ENCODE results near the gene SVEP1. TPM values are rescaled to one million over a fixed set of nuclear protein-coding genes. Genes with fewer than 3 reads are reported as not detected.

SVEP1 gene
- polyA plus RNA-seq, 1 of the 3 experiments (the other 2 are of a cell fraction), result 0.10 TPM

GRCh38 chr9:110337727-110338126 is 241.8 kb downstream of the SVEP1 start, which contains the start of gene TXNDC8:
Gene TXNDC8 (minus strand): TSS chr9:110337863.
- no peak within 1 kb of the TSS for H3K4me2 ChIP-seq
- POLR2A ChIA-PET, result no interaction called here
- 58% methylated on average over 1 of the region's 1 CpG for WGBS (ENCODE audit: low lambda C conversion rate)
- H3F3A ChIP-seq (replicated peaks; ENCODE audit: insufficient read depth), result no peaks in the 10 kb centered on the region
- no peak within 1 kb of the TSS for H3K9ac ChIP-seq
- H3K36me3 ChIP-seq (replicated peaks in 1 of 2; ENCODE audit: control insufficient read depth in 1 of 2, insufficient read depth in 2 of 2, low read length in 1 of 2), result no peaks in the 10 kb centered on the region
- no peaks in the 10 kb centered on the region for H4K20me1 ChIP-seq (ENCODE audit: insufficient read depth)
- H3K27ac ChIP-seq (ENCODE audit: low read depth in 2 of 2, low read length in 1 of 2), result no peak within 1 kb of the TSS
- CTCF ChIA-PET, result interaction anchor here (1.0 kb wide), 1 partner anchor 285 kb away, joined by 3 read pairs; no protein-coding TSS in a partner anchor
- H3K27me3 ChIP-seq (ENCODE audit: insufficient read depth), result no peaks in the 10 kb centered on the region
- no peak within 1 kb of the TSS for H3K4me3 ChIP-seq (ENCODE audit: low read depth in 2 of 2, low read length in 1 of 2)
- TF ChIP-seq PBX3 (IDR thresholded peaks at IDR 0.05) (no peak), CTCF (IDR thresholded peaks at IDR 0.05) (no peak), USF2 (IDR thresholded peaks at IDR 0.05; ENCODE audit: borderline replicate concordance, low read depth, low read length) (no peak), REST (IDR thresholded peaks at IDR 0.05; ENCODE audit: low read depth, low read length) (no peak), FOXM1 (IDR thresholded peaks at IDR 0.05; ENCODE audit: low read depth) (no peak), EP300 (IDR thresholded peaks at IDR 0.05; ENCODE audit: borderline replicate concordance in 1 of 2, low read depth in 1 of 2, low read length in 1 of 2) (no peak), YY1 (IDR thresholded peaks at IDR 0.05; ENCODE audit: low read depth) (no peak), TCF12 (IDR thresholded peaks at IDR 0.05) (no peak), IRF3 (IDR thresholded peaks at IDR 0.05; ENCODE audit: low read depth, low read length) (no peak), ELF1 (IDR thresholded peaks at IDR 0.05) (no peak), MAX (IDR thresholded peaks at IDR 0.05; ENCODE audit: low read depth) (no peak), GABPA (IDR thresholded peaks at IDR 0.05; ENCODE audit: low read depth) (no peak), CHD2 (IDR thresholded peaks at IDR 0.05; ENCODE audit: low read length, partially characterized antibody) (no peak), JUND (IDR thresholded peaks at IDR 0.05) (no peak), TEAD4 (IDR thresholded peaks at IDR 0.05; ENCODE audit: borderline replicate concordance, insufficient read depth) (no peak), FOXJ3 (CRISPR knock-in tag; IDR thresholded peaks at IDR 0.05) (no peak), POLR2AphosphoS5 (IDR thresholded peaks at IDR 0.05; ENCODE audit: low read depth, low read length) (no peak)
- H2AFZ ChIP-seq (ENCODE audit: low read depth), result no peak within 1 kb of the TSS
- no peaks in the 10 kb centered on the region for H3K9me3 ChIP-seq
- DNase-seq, result no peak
- H3K4me1 ChIP-seq (ENCODE audit: control insufficient read depth in 1 of 2, insufficient read depth in 2 of 2, low read depth in 1 of 2, low read length in 1 of 2), result no peaks in the 10 kb centered on the region
- no peaks in the 10 kb centered on the region for H3K9me2 ChIP-seq
- H3K79me2 ChIP-seq (ENCODE audit: insufficient read depth), result no peaks in the 10 kb centered on the region

Measured in SK-N-SH (cell line).